ENCODE measurements around the gene GABPB1. TPM values are rescaled to one million over a fixed set of nuclear protein-coding genes. Genes with fewer than 3 reads are reported as not detected.

GABPB1 gene
- total RNA-seq = 18.2 and 25.7 TPM in 2 replicates

DNA sequence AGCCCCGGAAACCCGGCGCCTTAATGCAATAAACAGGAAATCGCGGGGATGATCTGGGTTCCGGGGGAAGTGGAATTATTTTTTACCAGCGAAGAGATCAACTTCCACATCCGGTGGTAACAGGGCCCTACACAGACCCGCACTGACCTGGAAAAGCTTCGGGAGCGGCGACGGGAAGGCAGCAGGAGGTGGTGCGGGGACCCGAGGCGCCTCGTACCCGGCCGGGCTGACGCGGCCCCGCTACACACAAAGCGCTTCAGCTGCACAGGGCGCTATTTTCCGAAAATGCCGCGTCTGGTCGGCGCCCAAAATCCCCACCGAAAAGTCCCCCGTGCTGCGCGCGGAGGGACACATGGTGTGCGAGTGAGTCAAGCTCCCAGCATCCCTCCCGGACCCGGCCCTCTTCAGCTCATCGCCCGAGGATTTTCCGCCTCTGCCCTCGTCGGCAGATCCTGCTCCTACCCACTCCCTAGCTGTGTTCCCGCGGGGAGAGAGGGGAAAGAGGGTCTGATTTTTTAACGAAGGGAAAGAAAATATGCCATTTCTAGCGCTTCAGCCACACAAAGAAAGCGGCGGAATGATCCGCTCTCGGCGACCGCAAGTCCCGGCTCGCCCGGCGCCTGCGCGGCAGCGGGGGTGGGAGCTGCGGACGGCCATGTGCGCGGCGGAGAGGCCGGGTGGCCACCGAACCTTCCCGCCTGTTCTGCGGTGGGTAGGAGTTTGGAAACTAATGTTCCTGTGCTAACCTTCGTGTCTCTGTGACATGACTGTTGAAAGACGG, at the start of gene GABPB1:
Gene GABPB1, minus strand, starts transcription at position 361 of the 781 bp plus-strand sequence. CDS start 45,400 bp downstream, outside the sequence.

DNA sequence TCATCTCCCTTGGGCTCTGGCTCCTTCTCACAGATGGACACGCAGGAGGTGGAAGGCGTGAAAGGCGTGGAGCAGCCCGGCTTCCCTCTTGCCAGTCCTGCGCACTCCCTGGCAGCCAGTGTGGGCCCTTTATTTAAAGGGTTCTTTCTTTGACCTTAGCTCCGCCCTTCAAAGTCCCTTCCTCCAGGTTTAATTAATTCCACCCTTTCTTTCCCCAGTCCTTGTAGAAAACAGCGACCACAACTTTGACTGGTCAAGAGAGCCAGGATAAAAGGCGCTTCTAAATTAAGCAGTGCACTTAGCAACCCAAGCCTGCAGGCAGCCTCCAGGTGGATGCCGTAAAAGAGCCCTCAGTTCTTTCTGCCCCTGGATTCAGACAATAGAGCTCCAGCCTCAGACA, 89.4 kb downstream of the GABPB1 start, which contains the start of gene HDC:
Gene HDC, minus strand, starts transcription at position 107 of the 400 bp plus-strand sequence. Its CDS starts 103 bp downstream, at position 4.

Other genes starting within 250 kb of the GABPB1 start
- 0.56 TPM in 1 of 2 replicates, not detected in the other for gene ATP8B4, start 236.0 kb downstream of the GABPB1 start, total RNA-seq
- gene SLC27A2, start 173.0 kb downstream of the GABPB1 start, total RNA-seq = 4.4 and 7.3 TPM in 2 replicates
- not detected in 2 replicates for gene HDC, start 89.5 kb downstream of the GABPB1 start, total RNA-seq
- gene USP8, start 69.2 kb upstream of the GABPB1 start, total RNA-seq = 29.0 and 30.8 TPM in 2 replicates
- not detected in 2 replicates for gene USP50, start 191.5 kb upstream of the GABPB1 start, total RNA-seq